Neuronal stem cell (in vitro differentiated cells): ENCODE data around the gene KLF3.

Experiments
- DNase-seq: peaks from one replicate; pipeline ENCODE4 v3.0.0-alpha.2; 2013; ENCODE audit warnings: low spot score
- H2AFZ ChIP-seq: one replicate; pipeline ENCODE4 v1.6.1; 2013; ENCODE audit warnings: mild to moderate bottlenecking, low read length, inconsistent platforms
- H2AK5ac ChIP-seq: 2 replicates; pipeline ENCODE4 v1.6.1; 2013; ENCODE audit warnings: low read depth, mild to moderate bottlenecking, inconsistent platforms, low read length, moderate library complexity, mixed read lengths
- H2BK120ac ChIP-seq: 2 replicates; pipeline ENCODE4 v1.6.1; 2013; ENCODE audit warnings: low read depth, mild to moderate bottlenecking, inconsistent platforms, low read length, moderate library complexity, mixed read lengths
- H2BK12ac ChIP-seq: one replicate; pipeline ENCODE4 v1.6.1; 2013; ENCODE audit warnings: low read length, inconsistent platforms
- H2BK15ac ChIP-seq: 2 replicates; pipeline ENCODE4 v1.6.1; 2013; ENCODE audit warnings: mild to moderate bottlenecking, low read length, inconsistent platforms, mixed read lengths
- H2BK5ac ChIP-seq: one replicate; pipeline ENCODE4 v1.6.1; 2013; ENCODE audit warnings: inconsistent platforms, mild to moderate bottlenecking, low read length, moderate library complexity
- H3K14ac ChIP-seq: one replicate; pipeline ENCODE4 v1.6.1; 2013; ENCODE audit warnings: low read length, inconsistent platforms
- H3K18ac ChIP-seq: 2 replicates; pipeline ENCODE4 v1.6.1; 2013; ENCODE audit warnings: low read length, inconsistent platforms
- H3K23ac ChIP-seq: 2 replicates; pipeline ENCODE4 v1.6.1; 2013; ENCODE audit warnings: low read depth, mild to moderate bottlenecking, mixed read lengths, low read length, inconsistent platforms; ENCODE audit not compliant: poor library complexity
- H3K27ac ChIP-seq: replicated peaks from 3 replicates; pipeline ENCODE4 v1.5.1; 2013; ENCODE audit warnings: low read length, inconsistent platforms
- H3K27me3 ChIP-seq, 3 experiments: 2 replicates each; pipeline ENCODE4 v1.6.1; 2013; ENCODE audit warnings: low read length in 3 of 3, mild to moderate bottlenecking in 2 of 3, inconsistent platforms in 1 of 3, low read depth in 1 of 3, mixed read lengths in 1 of 3, moderate library complexity in 1 of 3; ENCODE audit not compliant: control insufficient read depth in 3 of 3, insufficient read depth in 3 of 3
- H3K36me3 ChIP-seq, 2 donors: replicated peaks in 1 of 2; 2 replicates each; pipeline ENCODE4 v1.6.1; 2013; ENCODE audit warnings: low read length in 2 of 2; ENCODE audit not compliant: control insufficient read depth in 2 of 2, insufficient read depth in 2 of 2
- H3K4ac ChIP-seq: 2 replicates; pipeline ENCODE4 v1.6.1; 2013; ENCODE audit warnings: inconsistent platforms, mild to moderate bottlenecking, low read length, moderate library complexity
- H3K4me1 ChIP-seq, 2 donors: 1 replicate in 1 of 2; 2 replicates in 1 of 2; pipeline ENCODE4 v1.6.1; 2013; ENCODE audit warnings: low read length in 2 of 2, low read depth in 1 of 2; ENCODE audit not compliant: control insufficient read depth in 2 of 2, insufficient read depth in 1 of 2
- H3K4me2 ChIP-seq: one replicate; pipeline ENCODE4 v1.6.1; 2013; ENCODE audit warnings: mild to moderate bottlenecking, low read length, inconsistent platforms; ENCODE audit not compliant: insufficient read depth, poor library complexity, severe bottlenecking
- H3K4me3 ChIP-seq, 2 donors: 2 replicates each; pipeline ENCODE4 v1.5.1; 2013; ENCODE audit warnings: low read length in 2 of 2, mild to moderate bottlenecking in 2 of 2, inconsistent platforms in 1 of 2, moderate library complexity in 1 of 2
- H3K79me1 ChIP-seq: one replicate; pipeline ENCODE4 v1.6.1; 2013; ENCODE audit warnings: low read depth, mild to moderate bottlenecking, inconsistent platforms, low read length, moderate library complexity
- H3K9ac ChIP-seq: one replicate; pipeline ENCODE4 v1.6.1; 2013; ENCODE audit warnings: mild to moderate bottlenecking, low read depth, low read length, inconsistent platforms; ENCODE audit not compliant: poor library complexity
- H3K9me3 ChIP-seq, 2 donors: replicated peaks in 1 of 2; 2 replicates each; pipeline versions ENCODE3 to v1.6.1; 2013; ENCODE audit warnings: low read length in 2 of 2, mild to moderate bottlenecking in 2 of 2, inconsistent platforms in 1 of 2, low read depth in 1 of 2, mixed read lengths in 1 of 2, moderate library complexity in 1 of 2; ENCODE audit not compliant: control insufficient read depth in 2 of 2, insufficient read depth in 1 of 2
- H4K8ac ChIP-seq: one replicate; pipeline ENCODE4 v1.6.1; 2013; ENCODE audit warnings: low read depth, mild to moderate bottlenecking, inconsistent platforms, low read length, moderate library complexity
- H4K91ac ChIP-seq: one replicate; pipeline ENCODE4 v1.6.1; 2013; ENCODE audit warnings: low read length, low read depth, mild to moderate bottlenecking, inconsistent platforms; ENCODE audit not compliant: poor library complexity
- WGBS, 2 donors: extraction: QIAGEN DNeasy Blood & Tissue Kit; methylation state at CpG; one replicate each; pipeline ENCODE4 v1.1.7; 2013; ENCODE audit warnings: missing lambda C conversion rate in 2 of 2, mixed read lengths in 1 of 2; ENCODE audit not compliant: insufficient read length in 2 of 2, insufficient replicate concordance in 1 of 2; ENCODE audit errors: extremely low coverage in 2 of 2; 5-methylcytosine and 5-hydroxymethylcytosine counted together

Gene KLF3

GRCh38 chr4:38699112-38699511 lies 35.1 kb downstream of the KLF3 start:
- Histone ChIP-seq H4K91ac (no peak overlapping the region), H3K27ac (no peak overlapping the region), H3K4me3 (no peak overlapping the region), H3K4me1 (no peaks in the 10 kb centered on the region), H3K14ac (no peak overlapping the region), H2BK12ac (no peak overlapping the region), H3K4ac (no peak overlapping the region), H2AK5ac (no peak overlapping the region), H3K18ac (no peak overlapping the region), H3K9ac (no peak overlapping the region), H3K9me3 (no peaks in the 10 kb centered on the region), H4K8ac (no peak overlapping the region), H3K79me1 (no peaks in the 10 kb centered on the region), H3K23ac (no peak overlapping the region), H2BK5ac (no peak overlapping the region), H2BK120ac (no peak overlapping the region), H2AFZ (no peak overlapping the region), H2BK15ac (no peak overlapping the region), H3K27me3 (no peaks in the 10 kb centered on the region), H3K36me3 (peaks cover 17 to 56% of the 10 kb centered on the region in 2 donors), H3K4me2 (no peak overlapping the region)
- no peak for DNase-seq
- WGBS, 2 donors: no CpG with 5 or more reads among the region's 2 CpGs

- Histone ChIP-seq H3K23ac (no peak overlapping the region), H3K4me1 (no peaks in the 10 kb centered on the region), H3K4me2 (no peak overlapping the region), H3K4ac (no peak overlapping the region), H3K36me3 (peaks cover 0 to 11% of the 10 kb centered on the region in 2 donors), H3K9ac (no peak overlapping the region), H2BK15ac (no peak overlapping the region), H4K91ac (no peak overlapping the region), H3K27me3 (no peaks in the 10 kb centered on the region), H2AFZ (no peak overlapping the region), H3K79me1 (no peaks in the 10 kb centered on the region), H3K27ac (no peak overlapping the region), H3K14ac (no peak overlapping the region), H2BK5ac (no peak overlapping the region), H3K4me3 (no peak overlapping the region), H2AK5ac (no peak overlapping the region), H2BK120ac (no peak overlapping the region), H3K18ac (no peak overlapping the region), H2BK12ac (no peak overlapping the region), H3K9me3 (no peaks in the 10 kb centered on the region), H4K8ac (no peak overlapping the region)
- no peak for DNase-seq
- WGBS, 2 donors: no CpG with 5 or more reads among the region's 4 CpGs
Observed at GRCh38 chr4:38703635-38704034, 39.6 kb downstream of the KLF3 start.

GRCh38 chr4:38704622-38705154 lies 40.7 kb downstream of the KLF3 start:
- H2BK12ac ChIP-seq: no peak overlapping the region
- H3K79me1 ChIP-seq: no peaks in the 10 kb centered on the region
- H3K18ac ChIP-seq: no peak overlapping the region
- no peak overlapping the region for H3K4me2 ChIP-seq
- no peak for DNase-seq
- no peak overlapping the region for H4K91ac ChIP-seq
- no peak overlapping the region for H2BK5ac ChIP-seq
- H2BK15ac ChIP-seq: no peak overlapping the region
- no peak overlapping the region for H3K14ac ChIP-seq
- H3K36me3 ChIP-seq: peaks cover 0 to under 1% of the 10 kb centered on the region in 2 donors
- no peak overlapping the region for H3K9ac ChIP-seq
- no peaks in the 10 kb centered on the region for H3K4me1 ChIP-seq
- no peaks in the 10 kb centered on the region for H3K9me3 ChIP-seq
- H2AK5ac ChIP-seq: no peak overlapping the region
- H2AFZ ChIP-seq: no peak overlapping the region
- H4K8ac ChIP-seq: no peak overlapping the region
- H3K23ac ChIP-seq: no peak overlapping the region
- no peaks in the 10 kb centered on the region for H3K27me3 ChIP-seq
- H3K4ac ChIP-seq: no peak overlapping the region
- no peak overlapping the region for H3K4me3 ChIP-seq
- H2BK120ac ChIP-seq: no peak overlapping the region
- WGBS, 2 donors: no CpG with 5 or more reads among the region's 3 CpGs
- H3K27ac ChIP-seq: no peak overlapping the region

DNA sequence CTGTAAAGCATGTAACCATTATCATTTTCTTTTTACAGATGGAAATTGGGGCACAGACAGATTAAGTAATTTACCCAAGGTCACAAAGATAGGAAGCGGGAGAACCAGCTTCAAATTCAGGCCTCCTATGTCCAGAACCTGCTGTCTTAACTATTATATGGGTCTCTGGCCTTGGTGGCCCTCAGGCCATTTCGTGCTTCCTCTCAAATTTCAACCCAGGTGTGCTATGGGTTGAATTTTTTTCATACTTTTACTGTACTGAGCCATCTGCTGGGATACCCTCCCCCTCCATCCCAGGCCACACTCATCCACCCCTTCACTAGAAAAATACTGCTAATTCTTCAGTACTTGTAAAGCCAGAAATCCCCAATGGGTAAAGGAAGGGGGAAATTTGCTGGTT lies 42.3 kb downstream of the KLF3 start:
- H2BK120ac ChIP-seq: no peak overlapping the region
- H3K9me3 ChIP-seq: no peaks in the 10 kb centered on the region
- H3K36me3 ChIP-seq: no peaks in the 10 kb centered on the region
- no peak overlapping the region for H3K14ac ChIP-seq
- H3K18ac ChIP-seq: no peak overlapping the region
- H3K9ac ChIP-seq: no peak overlapping the region
- H2AK5ac ChIP-seq: no peak overlapping the region
- no peak overlapping the region for H4K8ac ChIP-seq
- no peaks in the 10 kb centered on the region for H3K27me3 ChIP-seq
- no peak overlapping the region for H3K4me2 ChIP-seq
- H4K91ac ChIP-seq: no peak overlapping the region
- no CpG with 5 or more reads among the region's 2 CpGs for WGBS, 2 donors
- H2AFZ ChIP-seq: no peak overlapping the region
- H3K4ac ChIP-seq: no peak overlapping the region
- H3K27ac ChIP-seq: no peak overlapping the region
- H3K79me1 ChIP-seq: no peaks in the 10 kb centered on the region
- no peak overlapping the region for H2BK5ac ChIP-seq
- H2BK15ac ChIP-seq: no peak overlapping the region
- H3K4me1 ChIP-seq: no peaks in the 10 kb centered on the region
- no peak for DNase-seq
- no peak overlapping the region for H3K4me3 ChIP-seq
- H2BK12ac ChIP-seq: no peak overlapping the region
- no peak overlapping the region for H3K23ac ChIP-seq
